Stromal cell of bone marrow (primary cell): Measurements from ENCODE around the gene FBXO31.
A peak's percentile ranks its signal among the peaks of the same experiment; 100 is the strongest.

Source experiments
- DNase-seq: peaks from one replicate; pipeline ENCODE4 v3.0.0-alpha.2; 2012; ENCODE audit warnings: low read depth

The FBXO31 gene

GRCh38 chr16:87309620-87310525 is 73.7 kb downstream of the FBXO31 start:
- no peak for DNase-seq

GRCh38 chr16:87308826-87309225 is 74.8 kb downstream of the FBXO31 start:
- DNase-seq: no peak

- no peak for DNase-seq
Observed at GRCh38 chr16:87306516-87306915, 77.1 kb downstream of the FBXO31 start.

GRCh38 chr16:87305505-87306391 is 77.8 kb downstream of the FBXO31 start:
- DNase-seq: peak; percentile 36

- DNase-seq: no peak
Observed at GRCh38 chr16:87304951-87305350, 78.6 kb downstream of the FBXO31 start.

GRCh38 chr16:87303962-87304521 is 79.5 kb downstream of the FBXO31 start:
- DNase-seq: no peak

- no peak for DNase-seq
Observed at GRCh38 chr16:87303431-87303930, 80.1 kb downstream of the FBXO31 start.

- no peak for DNase-seq
Observed at GRCh38 chr16:87298857-87299465, 84.6 kb downstream of the FBXO31 start.

- no peak for DNase-seq
Observed at GRCh38 chr16:87297918-87298631, 85.5 kb downstream of the FBXO31 start.

- DNase-seq: no peak
Observed at GRCh38 chr16:87297407-87297806, 86.2 kb downstream of the FBXO31 start.

- no peak for DNase-seq
Observed at GRCh38 chr16:87295661-87296531, 87.7 kb downstream of the FBXO31 start.

GRCh38 chr16:87295259-87295658 is 88.3 kb downstream of the FBXO31 start:
- DNase-seq: no peak

GRCh38 chr16:87293990-87294389 is 89.6 kb downstream of the FBXO31 start:
- no peak for DNase-seq

GRCh38 chr16:87291944-87292343 is 91.6 kb downstream of the FBXO31 start:
- no peak for DNase-seq

GRCh38 chr16:87288753-87289362 is 94.7 kb downstream of the FBXO31 start:
- DNase-seq: no peak

- no peak for DNase-seq
Observed at GRCh38 chr16:87286839-87287626, 96.5 kb downstream of the FBXO31 start.

GRCh38 chr16:87284183-87284582 is 99.4 kb downstream of the FBXO31 start:
- DNase-seq: no peak

- DNase-seq: no peak
Observed at GRCh38 chr16:87279094-87279658, 104.4 kb downstream of the FBXO31 start.
